Measurements from ENCODE around the gene MRNIP. TPM values are rescaled to one million over a fixed set of nuclear protein-coding genes. Genes with fewer than 3 reads are reported as not detected.
"Not testable (repeated sequence)": the region's sequence is repeated elsewhere in the genome, so short reads cannot be mapped to it uniquely, and the experiment has no call there.

MRNIP gene
- total RNA-seq, 1 donor from 2014 or later = 26.3 TPM

GRCh38 chr5:179840766-179841165 is 17.9 kb downstream of the MRNIP start:
- no peak for DNase-seq (ENCODE audit: extremely low read depth, low read depth, low spot score)

- no peak for DNase-seq (ENCODE audit: extremely low read depth, low read depth, low spot score)
Observed at GRCh38 chr5:179840321-179840720, 18.3 kb downstream of the MRNIP start.

- no peak for DNase-seq (ENCODE audit: extremely low read depth, low read depth, low spot score)
Observed at GRCh38 chr5:179839328-179840256, 19.0 kb downstream of the MRNIP start.

- DNase-seq (ENCODE audit: extremely low read depth, low read depth, low spot score) = no peak
Observed at GRCh38 chr5:179837076-179838011, 21.3 kb downstream of the MRNIP start.

GRCh38 chr5:179836225-179837019 is 22.2 kb downstream of the MRNIP start:
- no peak for DNase-seq (ENCODE audit: extremely low read depth, low read depth, low spot score)

- DNase-seq (ENCODE audit: extremely low read depth, low read depth, low spot score) = not testable (repeated sequence)
Observed at GRCh38 chr5:179834871-179835270, 23.7 kb downstream of the MRNIP start.

DNA sequence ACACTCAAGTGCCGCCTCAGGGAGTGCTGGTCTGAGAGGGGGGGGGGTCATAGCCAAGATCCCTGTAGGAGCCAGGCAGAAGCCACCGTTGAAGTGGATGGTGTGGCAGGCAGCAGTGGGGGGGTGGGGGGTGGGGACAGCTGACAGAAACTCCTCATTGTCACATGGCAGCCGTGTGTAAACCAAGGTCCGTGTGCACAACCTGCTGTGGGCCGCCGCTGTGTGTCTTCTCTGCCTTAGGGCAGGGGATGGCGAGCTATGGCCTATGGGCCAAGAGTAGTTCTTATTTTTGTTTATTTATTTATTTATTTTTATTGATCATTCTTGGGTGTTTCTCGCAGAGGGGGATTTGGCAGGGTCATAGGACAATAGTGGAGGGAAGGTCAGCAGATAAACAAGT is 24.5 kb downstream of the MRNIP start:
- no peak for DNase-seq (ENCODE audit: extremely low read depth, low read depth, low spot score)

DNA sequence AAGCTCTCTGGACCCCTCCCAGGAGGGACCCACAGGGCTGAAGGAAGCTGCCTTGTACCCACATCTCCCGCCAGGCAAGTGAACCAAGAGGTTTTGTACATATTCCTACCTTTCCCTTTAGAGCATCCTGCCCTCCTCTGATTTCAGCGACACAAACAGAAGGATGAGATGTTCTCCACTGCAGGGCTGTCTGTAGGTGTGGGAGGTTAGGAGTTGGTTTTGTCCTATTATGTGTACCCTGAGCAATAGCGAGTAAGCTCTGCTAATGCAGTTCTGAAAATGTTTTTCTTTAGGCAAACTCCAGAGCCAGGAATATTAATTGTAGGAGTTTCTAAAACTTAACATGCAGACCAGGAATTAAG is 24.9 kb downstream of the MRNIP start:
- DNase-seq (ENCODE audit: extremely low read depth, low read depth, low spot score) = no peak

GRCh38 chr5:179833056-179833708 is 25.4 kb downstream of the MRNIP start:
- no peak for DNase-seq (ENCODE audit: extremely low read depth, low read depth, low spot score)

- no peak for DNase-seq (ENCODE audit: extremely low read depth, low read depth, low spot score)
Observed at GRCh38 chr5:179832039-179832745, 26.4 kb downstream of the MRNIP start.

- DNase-seq (ENCODE audit: extremely low read depth, low read depth, low spot score) = no peak
Observed at GRCh38 chr5:179830818-179831468, 27.7 kb downstream of the MRNIP start.

DNA sequence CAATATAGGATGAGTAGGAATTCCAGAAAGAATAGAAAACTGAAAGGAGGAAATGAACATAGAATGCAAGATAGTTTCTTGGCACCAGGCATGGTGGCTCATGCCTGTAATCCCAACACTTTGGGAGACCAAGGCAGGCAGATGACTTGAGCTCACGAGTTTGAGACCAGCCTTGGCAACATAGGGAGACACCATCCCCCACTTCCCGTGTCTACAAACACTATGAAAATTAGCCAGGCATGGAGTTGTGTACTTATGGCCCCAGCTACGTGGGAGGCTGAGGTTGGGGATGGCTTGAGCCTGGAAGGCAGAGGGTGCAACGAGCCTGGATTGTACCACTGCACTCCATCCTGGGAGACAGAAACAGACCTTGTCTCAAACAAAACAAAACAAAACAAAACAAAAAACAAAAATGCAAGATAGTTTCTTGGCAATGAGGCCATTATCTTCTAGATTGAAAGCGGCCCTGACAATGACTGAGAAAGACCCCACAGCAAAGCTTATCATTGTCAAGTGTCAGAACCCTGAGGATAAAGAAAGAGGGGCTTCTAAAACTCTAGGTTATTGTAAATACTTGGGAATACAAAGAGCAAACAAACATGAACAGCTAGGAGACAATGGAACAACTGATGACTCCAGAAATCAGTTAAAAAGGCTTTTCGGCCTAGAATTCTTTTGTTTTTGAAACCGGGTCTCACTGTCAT is 28.7 kb downstream of the MRNIP start:
- no peak for DNase-seq (ENCODE audit: extremely low read depth, low read depth, low spot score)

GRCh38 chr5:179828756-179829421 is 29.7 kb downstream of the MRNIP start:
- no peak for DNase-seq (ENCODE audit: extremely low read depth, low read depth, low spot score)

DNA sequence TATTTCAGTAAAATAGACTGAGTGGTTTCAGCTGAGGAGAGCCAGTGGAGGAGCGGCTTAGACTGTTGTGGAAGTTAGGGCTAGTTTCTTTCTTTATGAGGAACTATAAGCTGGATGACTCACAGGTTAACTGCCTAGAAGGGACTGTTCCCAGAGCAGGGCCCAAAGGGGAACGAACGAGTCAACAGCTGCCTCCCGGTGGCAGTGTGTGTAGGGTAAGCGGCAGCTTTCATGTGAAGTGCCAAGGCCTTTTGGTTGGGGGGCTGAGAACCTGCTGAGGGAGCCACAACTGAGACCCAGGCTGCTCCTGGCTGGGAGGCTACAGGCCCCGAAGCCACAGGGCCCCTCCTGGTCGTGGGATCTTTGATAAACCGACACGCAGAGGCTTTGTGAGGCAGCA is 30.9 kb downstream of the MRNIP start:
- DNase-seq (ENCODE audit: extremely low read depth, low read depth, low spot score) = no peak

DNA sequence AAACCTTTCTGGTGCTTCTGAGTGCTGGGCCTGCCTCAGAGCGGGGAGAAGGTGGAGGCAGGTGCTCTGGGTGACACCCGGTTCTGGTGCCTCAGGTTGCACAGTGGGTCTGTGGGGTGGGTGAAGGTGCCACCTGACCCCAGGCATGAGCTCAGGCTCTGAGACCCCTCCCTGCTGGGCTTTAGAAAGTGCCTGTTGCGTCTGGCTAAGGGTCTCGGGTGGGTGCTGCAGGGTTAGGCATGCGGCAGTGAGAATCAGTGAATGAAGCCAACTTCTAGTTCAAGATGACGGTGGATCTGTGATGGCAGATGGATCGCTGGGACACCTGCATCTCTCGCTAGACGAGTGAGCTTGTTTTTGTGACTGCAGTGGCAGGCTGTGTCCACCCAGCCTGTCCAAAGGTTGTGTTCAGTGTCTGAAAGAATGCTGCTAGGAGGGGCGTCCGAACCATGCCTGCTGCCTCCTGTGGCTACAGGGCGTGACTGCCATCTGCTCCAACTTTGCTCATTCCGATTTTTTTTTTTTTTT is 32.9 kb downstream of the MRNIP start:
- no peak for DNase-seq (ENCODE audit: extremely low read depth, low read depth, low spot score)

DNA sequence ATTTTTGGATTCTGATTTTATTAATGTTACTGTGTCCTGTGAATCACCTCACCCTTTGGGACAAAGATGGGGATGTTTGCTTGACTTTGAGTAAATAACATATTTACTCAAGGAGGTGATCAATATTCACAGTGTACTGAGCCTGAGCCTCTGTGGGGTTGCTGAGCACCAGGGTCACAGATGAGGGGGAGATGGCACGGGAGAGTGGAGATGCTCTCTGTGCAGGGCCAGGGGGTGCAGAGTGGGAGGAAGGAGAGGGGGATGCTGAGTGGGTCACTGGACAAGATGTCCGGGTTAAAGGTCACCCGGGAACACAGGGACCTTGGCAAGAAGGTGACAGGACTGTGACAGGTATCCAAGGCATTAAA is 33.9 kb downstream of the MRNIP start:
- no peak for DNase-seq (ENCODE audit: extremely low read depth, low read depth, low spot score)

GRCh38 chr5:179823937-179824744 is 34.5 kb downstream of the MRNIP start:
- DNase-seq (ENCODE audit: extremely low read depth, low read depth, low spot score) = no peak
